Measurements from ENCODE around the gene LCOR. TPM values are rescaled to one million over a fixed set of nuclear protein-coding genes. Genes with fewer than 3 reads are reported as not detected.

LCOR gene
- total RNA-seq, 1 donor from 2014 or later, result 68.2 TPM

GRCh38 chr10:96949039-96949683, 117.1 kb downstream of the LCOR start:
- no peak for DNase-seq (ENCODE audit: low spot score in 2 of 2, unreplicated experiment in 2 of 2)
- Mint-ChIP-seq H3K4me3 (no peak overlapping the region), H3K36me3 (peaks cover 24% of the 10 kb centered on the region), H3K27me3 (ENCODE audit: low read depth) (no peaks in the 10 kb centered on the region), H3K9me3 (no peaks in the 10 kb centered on the region), H3K27ac (no peak overlapping the region), H3K4me1 (no peaks in the 10 kb centered on the region)
- TF ChIP-seq CTCF (IDR thresholded peaks at IDR 0.05; ENCODE audit: unreplicated experiment), result no peak

- no peaks in the 10 kb centered on the region for H3K9me3 Mint-ChIP-seq
These were observed 119.9 kb downstream of the LCOR start for GRCh38 chr10:96951954-96952353.

GRCh38 chr10:96955794-96956193, 123.7 kb downstream of the LCOR start:
- H3K27me3 Mint-ChIP-seq (ENCODE audit: low read depth), result no peaks in the 10 kb centered on the region
- no peak for DNase-seq (ENCODE audit: low spot score in 2 of 2, unreplicated experiment in 2 of 2)
- H3K4me1 Mint-ChIP-seq, result peaks cover 4% of the 10 kb centered on the region
- TF ChIP-seq CTCF (IDR thresholded peaks at IDR 0.05; ENCODE audit: unreplicated experiment), result no peak
- peaks cover 30% of the 10 kb centered on the region for H3K36me3 Mint-ChIP-seq
- peak overlapping the region; percentile 18 for H3K27ac Mint-ChIP-seq
- no peak overlapping the region for H3K4me3 Mint-ChIP-seq
- H3K9me3 Mint-ChIP-seq, result no peaks in the 10 kb centered on the region

More at GRCh38 chr10:96951954-96952353, 119.9 kb downstream of the LCOR start:
- no peak for TF ChIP-seq CTCF (IDR thresholded peaks at IDR 0.05; ENCODE audit: unreplicated experiment)
- DNase-seq (ENCODE audit: low spot score in 2 of 2, unreplicated experiment in 2 of 2), result no peak
- H3K27ac Mint-ChIP-seq, result no peak overlapping the region
- peaks cover 35% of the 10 kb centered on the region for H3K36me3 Mint-ChIP-seq
- H3K4me1 Mint-ChIP-seq, result no peaks in the 10 kb centered on the region
- no peaks in the 10 kb centered on the region for H3K27me3 Mint-ChIP-seq (ENCODE audit: low read depth)
- H3K4me3 Mint-ChIP-seq, result no peak overlapping the region

GRCh38 chr10:96958071-96958470, 126.0 kb downstream of the LCOR start:
- H3K4me3 Mint-ChIP-seq, result no peak overlapping the region
- no peaks in the 10 kb centered on the region for H3K27me3 Mint-ChIP-seq (ENCODE audit: low read depth)
- peaks cover 8% of the 10 kb centered on the region for H3K4me1 Mint-ChIP-seq
- H3K27ac Mint-ChIP-seq, result no peak overlapping the region
- no peaks in the 10 kb centered on the region for H3K9me3 Mint-ChIP-seq
- TF ChIP-seq CTCF (IDR thresholded peaks at IDR 0.05; ENCODE audit: unreplicated experiment), result no peak
- H3K36me3 Mint-ChIP-seq, result peaks cover 23% of the 10 kb centered on the region
- DNase-seq (ENCODE audit: low spot score in 2 of 2, unreplicated experiment in 2 of 2), result no peak

GRCh38 chr10:96959733-96960132, 127.6 kb downstream of the LCOR start:
- H3K4me1 Mint-ChIP-seq, result peaks cover 10% of the 10 kb centered on the region
- no peak for TF ChIP-seq CTCF (IDR thresholded peaks at IDR 0.05; ENCODE audit: unreplicated experiment)
- H3K4me3 Mint-ChIP-seq, result no peak overlapping the region
- H3K9me3 Mint-ChIP-seq, result no peaks in the 10 kb centered on the region
- H3K27ac Mint-ChIP-seq, result no peak overlapping the region
- H3K27me3 Mint-ChIP-seq (ENCODE audit: low read depth), result no peaks in the 10 kb centered on the region
- DNase-seq (ENCODE audit: low spot score in 2 of 2, unreplicated experiment in 2 of 2), result no peak
- H3K36me3 Mint-ChIP-seq, result peaks cover 14% of the 10 kb centered on the region
